HepG2 (cell line): ENCODE results near the gene TMEM218. TPM values are rescaled to one million over a fixed set of nuclear protein-coding genes. Genes with fewer than 3 reads are reported as not detected.

ENCODE experiments used
- CREM ChIP-seq, 2 experiments: sonication (generic) in 1 of 2; formaldehyde crosslinking in 1 of 2; IDR thresholded peaks; 2 replicates each; pipeline versions ENCODE4 v1.4.0 to v1.6.1; 2016 to 2020; ENCODE audit warnings: antibody characterized with exemption in 1 of 2, mild to moderate bottlenecking in 1 of 2, missing genetic modification reagents in 1 of 2
- EHMT2 ChIP-seq: fragments of 200-600 bp; sonication (generic); IDR thresholded peaks from 2 replicates; pipeline ENCODE4 v1.7.0; 2017; ENCODE audit warnings: antibody characterized with exemption, low read depth, low read length, borderline replicate concordance
- ETV6 ChIP-seq: sonication (generic); formaldehyde crosslinking; conservative IDR thresholded peaks from 2 replicates; pipeline ENCODE4 v1.4.0; 2020; ENCODE audit warnings: missing genetic modification reagents
- FOXC1 ChIP-seq: sonication (generic); formaldehyde crosslinking; IDR thresholded peaks from 2 replicates; pipeline ENCODE4 v1.8.0; 2022; ENCODE audit warnings: mild to moderate bottlenecking, missing genetic modification reagents, borderline replicate concordance
- GABPB1 ChIP-seq: IDR thresholded peaks from 2 replicates; pipeline ENCODE4 v1.6.1; 2016; ENCODE audit warnings: mild to moderate bottlenecking, missing genetic modification reagents, moderate library complexity, missing compliant biosample characterization
- HOXA3 ChIP-seq: sonication (generic); formaldehyde crosslinking; IDR thresholded peaks from 2 replicates; pipeline ENCODE4 v1.5.0; 2020; ENCODE audit warnings: missing genetic modification reagents
- POLR2A ChIP-seq, 2 experiments: IDR thresholded peaks; 2 replicates each; pipeline ENCODE4 v1.6.1; 2011; ENCODE audit warnings: low read depth in 2 of 2, low read length in 2 of 2, mild to moderate bottlenecking in 1 of 2, moderate library complexity in 1 of 2; ENCODE audit not compliant: insufficient read depth in 1 of 2
- RBFOX2 ChIP-seq: fragments of 200-400 bp; formaldehyde crosslinking; IDR thresholded peaks from 2 replicates; pipeline ENCODE4 v1.6.1; 2017; ENCODE audit warnings: low read depth, mild to moderate bottlenecking, low read length
- RFXANK ChIP-seq: IDR thresholded peaks from 2 replicates; pipeline ENCODE4 v1.6.1; 2016
- RXRB ChIP-seq: IDR thresholded peaks from 2 replicates; pipeline ENCODE4 v1.6.1; 2016; ENCODE audit warnings: borderline replicate concordance, missing genetic modification reagents, missing compliant biosample characterization
- SMC3 ChIP-seq: IDR thresholded peaks from 2 replicates; pipeline ENCODE4 v1.6.1; 2011; ENCODE audit warnings: low read length, improper control_type of control experiment
- SOX5 ChIP-seq: IDR thresholded peaks from 2 replicates; pipeline ENCODE4 v1.6.1; 2016; ENCODE audit warnings: borderline replicate concordance
- TBX3 ChIP-seq: fragments of 450-650 bp; IDR thresholded peaks from 2 replicates; pipeline ENCODE4 v1.6.1; 2017; ENCODE audit warnings: antibody characterized with exemption, mild to moderate bottlenecking, inconsistent platforms, borderline replicate concordance
- THAP11 ChIP-seq: IDR thresholded peaks from 2 replicates; pipeline ENCODE4 v1.6.1; 2016; ENCODE audit warnings: missing biosample characterization, missing genetic modification reagents
- ZNF280D ChIP-seq: sonication (generic); formaldehyde crosslinking; IDR thresholded peaks from 2 replicates; pipeline ENCODE4 v1.5.1; 2020; ENCODE audit warnings: mild to moderate bottlenecking, missing genetic modification reagents
- ZSCAN25 ChIP-seq: sonication (generic); formaldehyde crosslinking; IDR thresholded peaks from 2 replicates; pipeline ENCODE4 v1.8.0; 2022; ENCODE audit warnings: mild to moderate bottlenecking, missing genetic modification reagents
- polyA plus RNA-seq, 8 experiments: library from polyadenylated mRNA; depleted of rRNA in 3 of 8; stranded (reverse) in 7 of 8; unstranded in 1 of 8; fragments of >200 nt; fragmentation: Illumina TruSeq in 4 of 8; extraction: Trizol in 4 of 8; gene quantifications; 2 replicates each; pipeline versions ENCODE4 v1.2.1 to v1.2.3, GENCODE V29; 2011 to 2016; ENCODE audit warnings: low read depth in 4 of 8, missing spikeins in 1 of 8, mixed read lengths in 1 of 8; ENCODE audit not compliant: insufficient read depth in 1 of 8
- total RNA-seq, 5 experiments: library from RNA; depleted of rRNA; stranded (reverse); fragments of >200 nt; fragmentation: Illumina TruSeq; extraction: Trizol; gene quantifications; 2 replicates each; pipeline ENCODE4 v1.2.3, GENCODE V29; 2016; ENCODE audit warnings: low read depth in 1 of 5
- TF ChIP-seq, protein P1 (sequence below): sonication (generic); formaldehyde crosslinking; IDR thresholded peaks from 2 replicates; pipeline ENCODE4 v1.5.1; 2020; ENCODE audit warnings: mild to moderate bottlenecking, missing genetic modification reagents, moderate library complexity
- TF ChIP-seq, protein P2 (sequence below): sonication (generic); formaldehyde crosslinking; IDR thresholded peaks from 2 replicates; pipeline ENCODE4 v1.4.0; 2020; ENCODE audit warnings: missing genetic modification reagents, mild to moderate bottlenecking, borderline replicate concordance

TMEM218 gene
- total and polyA plus RNA-seq, 2 of the 13 experiments (the other 11 are each of a cell fraction or from before 2014, with no cell fraction given) = 11.8 to 14.0 TPM

- peak; percentile 81 for TF ChIP-seq CREM (IDR thresholded peaks at IDR 0.05)
- no peak for TF ChIP-seq CREM (CRISPR knock-in tag; IDR thresholded peaks at IDR 0.05)
- TF ChIP-seq THAP11 (CRISPR knock-in tag) = peak; percentile 80
- 0 out of 2 replicates have a peak, but pooled peaks have one; percentile 22 for TF ChIP-seq SOX5 (CRISPR knock-in tag)
- TF ChIP-seq ETV6 (CRISPR knock-in tag) = 0 out of 2 replicates have a peak, but pooled peaks have one; percentile 43
- TF ChIP-seq GABPB1 (CRISPR knock-in tag) = peak; percentile 94
- TF ChIP-seq ZNF280D = peak; percentile 55; the same call in 1 of the 2 replicates
- TF ChIP-seq TBX3 = peak; percentile 89
- TF ChIP-seq, protein P1, sequence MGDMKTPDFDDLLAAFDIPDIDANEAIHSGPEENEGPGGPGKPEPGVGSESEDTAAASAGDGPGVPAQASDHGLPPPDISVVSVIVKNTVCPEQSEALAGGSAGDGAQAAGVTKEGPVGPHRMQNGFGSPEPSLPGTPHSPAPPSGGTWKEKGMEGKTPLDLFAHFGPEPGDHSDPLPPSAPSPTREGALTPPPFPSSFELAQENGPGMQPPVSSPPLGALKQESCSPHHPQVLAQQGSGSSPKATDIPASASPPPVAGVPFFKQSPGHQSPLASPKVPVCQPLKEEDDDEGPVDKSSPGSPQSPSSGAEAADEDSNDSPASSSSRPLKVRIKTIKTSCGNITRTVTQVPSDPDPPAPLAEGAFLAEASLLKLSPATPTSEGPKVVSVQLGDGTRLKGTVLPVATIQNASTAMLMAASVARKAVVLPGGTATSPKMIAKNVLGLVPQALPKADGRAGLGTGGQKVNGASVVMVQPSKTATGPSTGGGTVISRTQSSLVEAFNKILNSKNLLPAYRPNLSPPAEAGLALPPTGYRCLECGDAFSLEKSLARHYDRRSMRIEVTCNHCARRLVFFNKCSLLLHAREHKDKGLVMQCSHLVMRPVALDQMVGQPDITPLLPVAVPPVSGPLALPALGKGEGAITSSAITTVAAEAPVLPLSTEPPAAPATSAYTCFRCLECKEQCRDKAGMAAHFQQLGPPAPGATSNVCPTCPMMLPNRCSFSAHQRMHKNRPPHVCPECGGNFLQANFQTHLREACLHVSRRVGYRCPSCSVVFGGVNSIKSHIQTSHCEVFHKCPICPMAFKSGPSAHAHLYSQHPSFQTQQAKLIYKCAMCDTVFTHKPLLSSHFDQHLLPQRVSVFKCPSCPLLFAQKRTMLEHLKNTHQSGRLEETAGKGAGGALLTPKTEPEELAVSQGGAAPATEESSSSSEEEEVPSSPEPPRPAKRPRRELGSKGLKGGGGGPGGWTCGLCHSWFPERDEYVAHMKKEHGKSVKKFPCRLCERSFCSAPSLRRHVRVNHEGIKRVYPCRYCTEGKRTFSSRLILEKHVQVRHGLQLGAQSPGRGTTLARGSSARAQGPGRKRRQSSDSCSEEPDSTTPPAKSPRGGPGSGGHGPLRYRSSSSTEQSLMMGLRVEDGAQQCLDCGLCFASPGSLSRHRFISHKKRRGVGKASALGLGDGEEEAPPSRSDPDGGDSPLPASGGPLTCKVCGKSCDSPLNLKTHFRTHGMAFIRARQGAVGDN = peak; percentile 82
- TF ChIP-seq RXRB (CRISPR knock-in tag) = 0 out of 2 replicates have a peak, but pooled peaks have one; percentile 9
- TF ChIP-seq ZSCAN25 (CRISPR knock-in tag) = peak; percentile 89
- peak; percentile 52 to 76; a peak in 3 of 4 replicates for TF ChIP-seq POLR2A (IDR thresholded peaks at IDR 0.05; ENCODE audit: insufficient read depth in 1 of 2, low read depth in 2 of 2, low read length in 2 of 2)
- TF ChIP-seq RFXANK (CRISPR knock-in tag) = 0 out of 2 replicates have a peak, but pooled peaks have one; percentile 48
- peak; percentile 60; the same call in 1 of the 2 replicates for TF ChIP-seq EHMT2
- peak; percentile 54; the same call in 1 of the 2 replicates for TF ChIP-seq RBFOX2
- TF ChIP-seq SMC3 = no peak
- TF ChIP-seq, protein P2, sequence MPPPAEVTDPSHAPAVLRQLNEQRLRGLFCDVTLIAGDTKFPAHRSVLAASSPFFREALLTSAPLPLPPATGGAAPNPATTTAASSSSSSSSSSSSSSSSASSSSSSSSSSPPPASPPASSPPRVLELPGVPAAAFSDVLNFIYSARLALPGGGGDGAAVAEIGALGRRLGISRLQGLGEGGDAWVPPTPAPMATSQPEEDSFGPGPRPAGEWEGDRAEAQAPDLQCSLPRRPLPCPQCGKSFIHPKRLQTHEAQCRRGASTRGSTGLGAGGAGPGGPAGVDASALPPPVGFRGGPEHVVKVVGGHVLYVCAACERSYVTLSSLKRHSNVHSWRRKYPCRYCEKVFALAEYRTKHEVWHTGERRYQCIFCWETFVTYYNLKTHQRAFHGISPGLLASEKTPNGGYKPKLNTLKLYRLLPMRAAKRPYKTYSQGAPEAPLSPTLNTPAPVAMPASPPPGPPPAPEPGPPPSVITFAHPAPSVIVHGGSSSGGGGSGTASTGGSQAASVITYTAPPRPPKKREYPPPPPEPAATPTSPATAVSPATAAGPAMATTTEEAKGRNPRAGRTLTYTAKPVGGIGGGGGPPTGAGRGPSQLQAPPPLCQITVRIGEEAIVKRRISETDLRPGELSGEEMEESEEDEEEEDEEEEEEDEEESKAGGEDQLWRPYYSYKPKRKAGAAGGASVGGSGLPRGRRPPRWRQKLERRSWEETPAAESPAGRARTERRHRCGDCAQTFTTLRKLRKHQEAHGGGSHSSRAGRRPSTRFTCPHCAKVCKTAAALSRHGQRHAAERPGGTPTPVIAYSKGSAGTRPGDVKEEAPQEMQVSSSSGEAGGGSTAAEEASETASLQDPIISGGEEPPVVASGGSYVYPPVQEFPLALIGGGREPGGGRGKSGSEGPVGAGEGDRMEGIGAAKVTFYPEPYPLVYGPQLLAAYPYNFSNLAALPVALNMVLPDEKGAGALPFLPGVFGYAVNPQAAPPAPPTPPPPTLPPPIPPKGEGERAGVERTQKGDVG = peak; percentile 8; the same call in 1 of the 2 replicates
- peak; percentile 55; the same call in 1 of the 2 replicates for TF ChIP-seq HOXA3
- TF ChIP-seq FOXC1 = 0 out of 2 replicates have a peak, but pooled peaks have one; percentile 28
Measured at GRCh38 chr11:125111343-125112207, at the start of gene TMEM218 (continued).
